ENCODE data around the gene BCAN. TPM values are rescaled to one million over a fixed set of nuclear protein-coding genes. Genes with fewer than 3 reads are reported as not detected.

The BCAN gene
- total and polyA plus RNA-seq, 2 experiments from 2014 or later = 2.3 to 5.5 TPM

GRCh38 chr1:156626079-156626438, 15.9 kb upstream of the BCAN start:
- Mint-ChIP-seq H3K9me3 (no peaks in the 10 kb centered on the region; the same call in 2 of the 3 replicates), H3K27me3 (ENCODE audit: insufficient read depth, low read depth, poor library complexity) (peaks cover 50% of the 10 kb centered on the region), H3K36me3 (ENCODE audit: low read depth) (no peaks in the 10 kb centered on the region), H3K27ac (no peak overlapping the region), H3K4me3 (peak overlapping the region; percentile 69; the same call in 2 of the 3 replicates), H3K4me1 (peaks cover 7% of the 10 kb centered on the region)
- H3K36me3 ChIP-seq (ENCODE audit: insufficient read depth) = no peaks in the 10 kb centered on the region; the same call in 1 of the 2 replicates
- DNase-seq (ENCODE audit: low spot score) (no peak), ATAC-seq (no peak)
- H3K4me1 ChIP-seq (ENCODE audit: insufficient read depth) = peaks cover 6% of the 10 kb centered on the region; the same call in 1 of the 2 replicates
- peaks cover 68% of the 10 kb centered on the region for H3K27me3 ChIP-seq (ENCODE audit: insufficient read depth)
- H3K4me3 ChIP-seq = peak overlapping the region; percentile 78; the same call in 1 of the 2 replicates
- peaks cover 12% of the 10 kb centered on the region; the same call in 1 of the 2 replicates for H3F3A ChIP-seq (replicated peaks; ENCODE audit: low read depth)
- no peak overlapping the region for H3K27ac ChIP-seq (ENCODE audit: low read depth)
- no peaks in the 10 kb centered on the region for H3K9me2 ChIP-seq (ENCODE audit: insufficient read depth)
- no peaks in the 10 kb centered on the region for H3K79me2 ChIP-seq (replicated peaks; ENCODE audit: insufficient read depth)
- no peak for TF ChIP-seq NANOG (IDR thresholded peaks at IDR 0.05; ENCODE audit: borderline replicate concordance)
- no peak for TF ChIP-seq STAT1 (IDR thresholded peaks at IDR 0.05; ENCODE audit: unreplicated experiment)
- no peak for TF ChIP-seq ZNF462 (CRISPR knock-in tag; IDR thresholded peaks at IDR 0.05)
- TF ChIP-seq ZNF114 (CRISPR knock-in tag; IDR thresholded peaks at IDR 0.05) = no peak
- no peak for TF ChIP-seq EZH2phosphoT487 (IDR thresholded peaks at IDR 0.05; ENCODE audit: unreplicated experiment)
- TF ChIP-seq CREB1 (CRISPR knock-in tag; IDR thresholded peaks at IDR 0.05; ENCODE audit: low read depth) = no peak
- no peaks in the 10 kb centered on the region for H4K20me1 ChIP-seq (replicated peaks; ENCODE audit: insufficient read depth)
- H3K4me2 ChIP-seq = 0 out of 2 replicates have a peak overlapping the region, but pooled peaks have one; percentile 95
- no peak overlapping the region for H2AFZ ChIP-seq

Data from GM23338 (cell line).